ENCODE measurements around the gene TLDC2. TPM values are rescaled to one million over a fixed set of nuclear protein-coding genes. Genes with fewer than 3 reads are reported as not detected.

TLDC2 gene
- total RNA-seq, 1 experiment from 2014 or later, result 0.17 TPM

DNA sequence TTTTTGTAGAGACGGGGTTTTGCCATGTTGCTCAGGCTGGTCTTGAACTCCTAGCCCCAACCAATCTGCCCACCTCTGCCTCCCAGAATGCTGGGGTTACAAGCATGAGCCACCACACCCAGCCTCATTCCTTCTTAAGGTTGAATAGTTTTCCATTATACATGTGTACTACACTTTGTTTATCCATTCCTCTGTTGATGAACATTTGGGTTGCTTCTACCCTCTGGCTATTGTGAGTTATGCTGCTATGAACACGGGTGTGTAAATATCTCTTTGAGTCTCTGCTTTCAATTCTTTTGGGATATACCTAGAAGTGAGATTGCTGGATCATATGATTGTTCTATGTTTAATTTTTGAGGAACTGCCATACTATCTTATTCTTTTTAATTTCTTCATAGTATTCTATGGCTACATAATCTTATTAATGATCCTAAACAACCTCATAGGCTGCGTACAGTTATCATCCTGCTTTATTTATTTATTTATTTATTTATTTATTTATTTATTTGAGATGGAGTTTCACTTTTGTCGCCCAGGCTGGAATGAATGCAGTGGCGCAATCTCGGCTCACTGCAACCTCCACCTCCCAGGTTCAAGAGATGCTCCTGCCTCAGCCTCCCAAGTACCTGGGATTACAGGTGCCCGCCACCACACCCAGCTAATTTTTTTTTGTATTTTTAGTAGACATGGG is 49.2 kb upstream of the TLDC2 start (continued):
- TF ChIP-seq ZBTB43 (CRISPR knock-in tag; IDR thresholded peaks at IDR 0.05), result no peak

- Mint-ChIP-seq H3K27me3 (ENCODE audit: low read depth) (no peaks in the 10 kb centered on the region), H3K4me1 (no peaks in the 10 kb centered on the region), H3K4me3 (no peak overlapping the region), H3K27ac (peak overlapping the region; percentile 49; the same call in 1 of the 2 replicates), H3K9me3 (no peaks in the 10 kb centered on the region), H3K36me3 (peaks cover 24% of the 10 kb centered on the region)
- no peak for ATAC-seq
- CTCF ChIA-PET, result interaction anchor here (1.3 kb wide), 1 partner anchor 19 kb away, joined by 4 read pairs; no protein-coding TSS in a partner anchor
- DNase-seq (ENCODE audit: low spot score), result no peak
- POLR2A ChIA-PET, result no interaction called here
- TF ChIP-seq CDX4 (CRISPR knock-in tag; IDR thresholded peaks at IDR 0.05; ENCODE audit: borderline replicate concordance) (no peak), E2F5 (CRISPR knock-in tag; IDR thresholded peaks at IDR 0.05) (no peak), PREB (CRISPR knock-in tag; IDR thresholded peaks at IDR 0.05; ENCODE audit: borderline replicate concordance) (no peak), ELF4 (CRISPR knock-in tag; IDR thresholded peaks at IDR 0.05; ENCODE audit: low read depth) (no peak), ZNF423 (CRISPR knock-in tag; IDR thresholded peaks at IDR 0.05) (no peak), NR1H2 (CRISPR knock-in tag; IDR thresholded peaks at IDR 0.05) (no peak), JUN (CRISPR knock-in tag; IDR thresholded peaks at IDR 0.05) (no peak), ZNF232 (CRISPR knock-in tag; IDR thresholded peaks at IDR 0.05) (no peak), NFE2L1 (CRISPR knock-in tag; IDR thresholded peaks at IDR 0.05) (no peak), FOXP1 (CRISPR knock-in tag; IDR thresholded peaks at IDR 0.05; ENCODE audit: borderline replicate concordance) (no peak), TEAD1 (CRISPR knock-in tag; IDR thresholded peaks at IDR 0.05) (no peak), ZNF416 (CRISPR knock-in tag; IDR thresholded peaks at IDR 0.05) (no peak), GABPB1 (CRISPR knock-in tag; IDR thresholded peaks at IDR 0.05) (no peak), RORB (CRISPR knock-in tag; IDR thresholded peaks at IDR 0.05) (no peak), ETV6 (CRISPR knock-in tag; IDR thresholded peaks at IDR 0.05) (no peak), GTF2I (CRISPR knock-in tag; conservative IDR thresholded peaks at IDR 0.05) (no peak), ZNF281 (CRISPR knock-in tag; IDR thresholded peaks at IDR 0.05) (no peak)
- TF ChIP-seq, protein P1, sequence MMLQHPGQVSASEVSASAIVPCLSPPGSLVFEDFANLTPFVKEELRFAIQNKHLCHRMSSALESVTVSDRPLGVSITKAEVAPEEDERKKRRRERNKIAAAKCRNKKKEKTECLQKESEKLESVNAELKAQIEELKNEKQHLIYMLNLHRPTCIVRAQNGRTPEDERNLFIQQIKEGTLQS (CRISPR knock-in tag; conservative IDR thresholded peaks at IDR 0.05), result no peak
- TF ChIP-seq, protein P2, sequence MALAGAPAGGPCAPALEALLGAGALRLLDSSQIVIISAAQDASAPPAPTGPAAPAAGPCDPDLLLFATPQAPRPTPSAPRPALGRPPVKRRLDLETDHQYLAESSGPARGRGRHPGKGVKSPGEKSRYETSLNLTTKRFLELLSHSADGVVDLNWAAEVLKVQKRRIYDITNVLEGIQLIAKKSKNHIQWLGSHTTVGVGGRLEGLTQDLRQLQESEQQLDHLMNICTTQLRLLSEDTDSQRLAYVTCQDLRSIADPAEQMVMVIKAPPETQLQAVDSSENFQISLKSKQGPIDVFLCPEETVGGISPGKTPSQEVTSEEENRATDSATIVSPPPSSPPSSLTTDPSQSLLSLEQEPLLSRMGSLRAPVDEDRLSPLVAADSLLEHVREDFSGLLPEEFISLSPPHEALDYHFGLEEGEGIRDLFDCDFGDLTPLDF (CRISPR knock-in tag; IDR thresholded peaks at IDR 0.05), result no peak
These were observed 48.2 kb upstream of the TLDC2 start for GRCh38 chr20:36827541-36828279.

Measured in WTC11 (cell line).